ENCODE results near the gene TMX4.
A peak's percentile ranks its signal among the peaks of the same experiment; 100 is the strongest.

Gene TMX4

GRCh38 chr20:7985916-7986315 lies 33.6 kb downstream of the TMX4 start:
- H3K4me3 ChIP-seq (ENCODE audit: low read depth, low read length) = no peak overlapping the region
- TF ChIP-seq, protein P1, sequence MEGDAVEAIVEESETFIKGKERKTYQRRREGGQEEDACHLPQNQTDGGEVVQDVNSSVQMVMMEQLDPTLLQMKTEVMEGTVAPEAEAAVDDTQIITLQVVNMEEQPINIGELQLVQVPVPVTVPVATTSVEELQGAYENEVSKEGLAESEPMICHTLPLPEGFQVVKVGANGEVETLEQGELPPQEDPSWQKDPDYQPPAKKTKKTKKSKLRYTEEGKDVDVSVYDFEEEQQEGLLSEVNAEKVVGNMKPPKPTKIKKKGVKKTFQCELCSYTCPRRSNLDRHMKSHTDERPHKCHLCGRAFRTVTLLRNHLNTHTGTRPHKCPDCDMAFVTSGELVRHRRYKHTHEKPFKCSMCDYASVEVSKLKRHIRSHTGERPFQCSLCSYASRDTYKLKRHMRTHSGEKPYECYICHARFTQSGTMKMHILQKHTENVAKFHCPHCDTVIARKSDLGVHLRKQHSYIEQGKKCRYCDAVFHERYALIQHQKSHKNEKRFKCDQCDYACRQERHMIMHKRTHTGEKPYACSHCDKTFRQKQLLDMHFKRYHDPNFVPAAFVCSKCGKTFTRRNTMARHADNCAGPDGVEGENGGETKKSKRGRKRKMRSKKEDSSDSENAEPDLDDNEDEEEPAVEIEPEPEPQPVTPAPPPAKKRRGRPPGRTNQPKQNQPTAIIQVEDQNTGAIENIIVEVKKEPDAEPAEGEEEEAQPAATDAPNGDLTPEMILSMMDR (IDR thresholded peaks at IDR 0.05; ENCODE audit: borderline replicate concordance, insufficient read depth, low read depth, low read length) = no peak

GRCh38 chr20:7984192-7984591 lies 35.4 kb downstream of the TMX4 start:
- H3K4me3 ChIP-seq (ENCODE audit: low read depth, low read length) = no peak overlapping the region
- TF ChIP-seq, protein P1 (IDR thresholded peaks at IDR 0.05; ENCODE audit: borderline replicate concordance, insufficient read depth, low read depth, low read length) = no peak

DNA sequence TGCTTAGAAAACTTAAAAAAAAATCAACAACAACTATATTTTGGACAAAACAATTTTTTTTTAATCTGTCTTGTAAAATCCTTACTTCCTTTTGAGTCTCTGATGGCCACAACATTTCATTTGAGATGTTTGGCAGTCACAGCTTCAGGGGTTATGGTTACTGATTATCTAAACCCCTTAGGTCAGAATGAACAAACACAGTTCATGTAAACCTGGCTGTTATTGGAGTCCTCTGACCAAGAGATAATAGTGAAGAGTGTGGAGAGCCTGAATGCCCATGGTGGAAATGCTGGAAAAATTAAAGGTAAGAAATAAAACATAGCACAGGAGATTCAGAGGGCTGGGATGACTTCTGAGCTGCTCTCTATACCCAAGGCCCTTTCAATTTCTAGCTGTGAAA lies 38.2 kb downstream of the TMX4 start:
- no peak overlapping the region for H3K4me3 ChIP-seq (ENCODE audit: low read depth, low read length)
- TF ChIP-seq, protein P1 (IDR thresholded peaks at IDR 0.05; ENCODE audit: borderline replicate concordance, insufficient read depth, low read depth, low read length) = no peak

DNA sequence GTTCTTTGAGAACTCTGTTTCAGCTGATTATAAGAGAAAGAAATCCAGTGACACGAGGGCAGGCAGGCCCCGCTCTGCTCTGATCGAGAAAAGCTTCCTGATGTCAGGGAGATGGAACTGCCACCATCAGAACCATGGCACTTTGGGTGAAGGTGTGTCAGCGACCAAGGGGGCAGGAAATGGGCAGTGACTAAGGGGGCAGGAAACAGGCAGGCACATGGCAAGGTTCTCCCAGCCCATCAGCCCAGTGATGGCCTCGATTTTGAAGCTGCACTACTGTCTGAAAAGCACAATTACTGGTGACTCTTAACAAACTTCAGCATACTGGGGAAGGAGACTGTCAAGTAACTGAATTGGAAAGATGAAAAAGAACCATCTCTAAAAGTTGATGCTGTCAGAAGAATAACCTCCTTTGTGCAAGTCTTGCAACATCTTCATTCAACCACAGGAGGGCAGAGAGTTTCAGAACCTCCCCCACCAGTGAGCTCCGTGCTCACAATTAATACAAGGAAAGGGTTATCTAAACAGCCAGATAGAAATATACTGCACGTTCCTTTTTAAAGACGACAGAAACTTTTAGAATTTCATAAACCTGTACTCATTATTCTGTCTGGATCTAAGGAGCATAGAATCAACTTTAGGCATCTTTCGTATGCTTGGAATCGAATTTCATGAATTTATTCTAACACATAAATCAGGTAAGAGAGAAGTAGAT lies 39.1 kb downstream of the TMX4 start:
- TF ChIP-seq, protein P1 (IDR thresholded peaks at IDR 0.05; ENCODE audit: borderline replicate concordance, insufficient read depth, low read depth, low read length) = peak; percentile 28; the same call in 1 of the 2 replicates
- no peak overlapping the region for H3K4me3 ChIP-seq (ENCODE audit: low read depth, low read length)

DNA sequence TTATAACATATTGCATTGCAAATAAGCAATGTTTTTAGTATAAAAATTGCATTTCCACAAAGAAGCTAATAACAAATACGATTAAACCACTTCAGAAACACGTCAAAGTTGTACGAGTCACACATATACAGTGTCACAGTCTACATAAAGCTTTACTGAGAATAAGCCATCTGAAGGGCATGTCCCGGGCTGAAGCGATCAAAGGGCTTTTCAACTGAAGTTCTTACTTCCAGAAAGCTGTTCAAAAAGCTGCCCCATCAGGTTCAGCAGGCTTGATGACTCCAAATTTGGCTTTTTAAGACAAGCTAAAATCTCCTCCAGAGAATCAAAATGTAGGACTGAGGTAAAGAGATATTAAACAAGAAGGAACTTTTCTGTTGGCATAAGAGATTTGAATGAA lies 41.9 kb downstream of the TMX4 start:
- no peak overlapping the region for H3K4me3 ChIP-seq (ENCODE audit: low read depth, low read length)
- TF ChIP-seq, protein P1 (IDR thresholded peaks at IDR 0.05; ENCODE audit: borderline replicate concordance, insufficient read depth, low read depth, low read length) = no peak

DNA sequence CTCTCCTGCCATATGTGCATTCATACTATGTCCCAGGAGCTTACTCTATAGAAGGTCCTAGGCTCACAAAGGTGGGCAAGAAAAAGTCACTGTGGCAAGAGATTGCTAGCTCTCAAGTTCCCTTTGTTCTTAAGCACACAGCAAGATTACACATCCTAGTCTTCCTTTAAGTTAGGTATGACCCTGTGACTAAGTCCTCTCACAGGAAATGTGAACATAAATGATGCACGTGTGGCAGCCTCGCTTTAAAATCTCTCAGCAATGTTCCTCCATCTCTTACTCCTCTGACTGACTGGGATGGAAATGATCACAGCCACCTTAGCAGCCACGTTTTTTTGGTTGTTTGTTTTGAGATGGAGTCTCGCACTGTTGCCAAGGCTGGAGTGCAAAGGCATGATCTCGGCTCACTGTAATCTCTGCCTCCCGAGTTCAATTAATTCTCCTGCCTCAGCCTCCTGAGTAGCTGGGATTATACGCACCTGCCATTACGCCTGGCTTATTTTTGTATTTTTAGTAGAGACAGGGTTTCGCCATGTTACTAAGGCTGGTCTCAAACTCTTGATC lies 43.6 kb downstream of the TMX4 start:
- no peak overlapping the region for H3K4me3 ChIP-seq (ENCODE audit: low read depth, low read length)
- TF ChIP-seq, protein P1 (IDR thresholded peaks at IDR 0.05; ENCODE audit: borderline replicate concordance, insufficient read depth, low read depth, low read length) = no peak
